Stomach smooth muscle (tissue), 2 donors: ENCODE results near the gene FTSJ3.

Experiments
- H3K27ac ChIP-seq: one replicate; pipeline ENCODE4 v1.7.0; 2013; ENCODE audit warnings: mild to moderate bottlenecking, low read length, inconsistent platforms
- H3K27me3 ChIP-seq, 2 donors: one replicate each; pipeline ENCODE4 v1.7.0; 2013; ENCODE audit warnings: low read length in 2 of 2; ENCODE audit not compliant: insufficient read depth in 2 of 2, control insufficient read depth in 1 of 2
- H3K36me3 ChIP-seq, 2 donors: one replicate each; pipeline ENCODE4 v1.7.0; 2013; ENCODE audit warnings: low read length in 2 of 2; ENCODE audit not compliant: control insufficient read depth in 2 of 2, insufficient read depth in 2 of 2
- H3K4me1 ChIP-seq: one replicate; pipeline ENCODE4 v1.7.0; 2013; ENCODE audit warnings: low read length; ENCODE audit not compliant: control insufficient read depth, insufficient read depth
- H3K4me3 ChIP-seq, 2 donors: one replicate each; pipeline ENCODE4 v1.7.0; 2013; ENCODE audit warnings: low read length in 2 of 2
- H3K9ac ChIP-seq, 2 donors: one replicate each; pipeline ENCODE4 v1.7.0; 2013; ENCODE audit warnings: low read length in 2 of 2, mild to moderate bottlenecking in 1 of 2
- H3K9me3 ChIP-seq, 2 donors: one replicate each; pipeline ENCODE4 v1.7.0; 2013; ENCODE audit warnings: low read length in 2 of 2; ENCODE audit not compliant: control insufficient read depth in 2 of 2
- donor health status: healthy.
- donor health status: Pancreatic carcinoma.

FTSJ3 gene

DNA sequence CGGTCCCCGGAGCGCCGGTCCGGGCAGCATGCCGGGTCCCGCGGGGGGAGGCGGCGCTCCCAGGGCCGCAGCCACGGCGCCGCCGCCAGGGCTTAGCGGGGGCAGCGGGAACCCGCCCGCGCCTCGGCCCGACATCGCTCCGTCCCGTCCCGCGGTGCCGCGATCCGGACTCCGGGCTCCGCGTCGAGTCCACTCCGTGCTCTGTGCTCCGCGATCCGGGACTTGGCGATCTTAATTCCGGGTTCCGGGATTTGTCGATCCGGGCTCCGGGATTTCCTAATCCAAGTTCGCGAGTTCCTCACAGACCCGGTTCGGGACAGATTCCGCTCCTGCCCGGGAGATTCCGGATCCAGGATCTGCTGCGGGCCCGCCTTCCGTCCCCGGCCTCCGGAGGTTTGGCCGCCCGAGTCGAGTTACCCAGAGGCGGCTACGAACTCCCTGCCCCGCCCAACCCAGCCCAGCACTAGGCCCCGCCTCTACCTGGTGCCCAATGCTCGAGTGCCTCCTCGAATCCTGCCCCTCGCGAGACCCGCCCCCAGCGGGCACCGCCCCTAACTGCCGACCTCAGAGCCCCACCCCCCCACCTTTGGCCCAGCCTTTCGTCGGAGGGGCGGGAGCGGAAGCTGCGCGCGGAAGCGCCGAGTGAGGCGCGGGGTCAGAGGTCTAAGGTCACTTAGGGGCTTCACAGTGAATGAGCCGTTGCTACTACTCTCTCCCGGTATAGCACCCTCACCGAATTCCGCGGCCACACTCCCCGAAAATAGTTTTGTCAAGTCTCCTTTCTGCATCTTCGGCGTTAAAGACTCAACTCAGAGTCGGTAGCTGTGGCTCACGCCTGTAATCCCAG is 15.3 kb upstream of the FTSJ3 start, which contains the start of gene SMARCD2:
Gene SMARCD2, minus strand, starts transcription at position 146 of the 847 bp plus-strand sequence. Its CDS starts 11 bp downstream, at position 135.
- Histone ChIP-seq H3K4me1 (peaks cover 46% of the 10 kb centered on the region), H3K9me3 (no peaks in the 10 kb centered on the region), H3K36me3 (no peaks in the 10 kb centered on the region), H3K27ac (peak within 1 kb of the TSS; percentile 90), H3K9ac (peak within 1 kb of the TSS; percentile 90 to 91), H3K27me3 (no peaks in the 10 kb centered on the region), H3K4me3 (peak within 1 kb of the TSS; percentile 88 to 94)

DNA sequence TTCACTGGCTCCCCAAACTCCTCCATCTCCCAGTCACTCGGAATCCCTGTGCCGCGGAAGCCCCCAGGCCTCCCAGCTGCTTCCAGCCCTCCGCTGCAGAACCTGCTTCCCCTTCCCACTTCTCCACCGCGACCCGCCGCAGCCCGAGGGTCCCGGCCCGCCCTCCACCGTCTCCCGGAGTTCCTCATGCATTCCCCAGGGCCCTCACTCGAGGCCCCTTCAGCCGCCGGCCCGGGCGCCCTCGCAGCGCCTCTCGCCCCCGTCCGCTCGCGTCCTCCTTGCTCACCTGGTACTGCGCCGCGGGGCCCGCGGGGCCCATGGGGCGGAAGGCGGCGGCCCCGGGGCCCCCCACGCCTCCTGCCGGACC is 14.7 kb upstream of the FTSJ3 start:
- peak overlapping the region; percentile 88 to 94 for H3K4me3 ChIP-seq
- no peaks in the 10 kb centered on the region for H3K9me3 ChIP-seq
- peaks cover 0 to 2% of the 10 kb centered on the region in 2 donors for H3K36me3 ChIP-seq
- peak overlapping the region; percentile 90 to 91 for H3K9ac ChIP-seq
- H3K27me3 ChIP-seq = no peaks in the 10 kb centered on the region
- peak overlapping the region; percentile 90 for H3K27ac ChIP-seq
- peaks cover 52% of the 10 kb centered on the region for H3K4me1 ChIP-seq

DNA sequence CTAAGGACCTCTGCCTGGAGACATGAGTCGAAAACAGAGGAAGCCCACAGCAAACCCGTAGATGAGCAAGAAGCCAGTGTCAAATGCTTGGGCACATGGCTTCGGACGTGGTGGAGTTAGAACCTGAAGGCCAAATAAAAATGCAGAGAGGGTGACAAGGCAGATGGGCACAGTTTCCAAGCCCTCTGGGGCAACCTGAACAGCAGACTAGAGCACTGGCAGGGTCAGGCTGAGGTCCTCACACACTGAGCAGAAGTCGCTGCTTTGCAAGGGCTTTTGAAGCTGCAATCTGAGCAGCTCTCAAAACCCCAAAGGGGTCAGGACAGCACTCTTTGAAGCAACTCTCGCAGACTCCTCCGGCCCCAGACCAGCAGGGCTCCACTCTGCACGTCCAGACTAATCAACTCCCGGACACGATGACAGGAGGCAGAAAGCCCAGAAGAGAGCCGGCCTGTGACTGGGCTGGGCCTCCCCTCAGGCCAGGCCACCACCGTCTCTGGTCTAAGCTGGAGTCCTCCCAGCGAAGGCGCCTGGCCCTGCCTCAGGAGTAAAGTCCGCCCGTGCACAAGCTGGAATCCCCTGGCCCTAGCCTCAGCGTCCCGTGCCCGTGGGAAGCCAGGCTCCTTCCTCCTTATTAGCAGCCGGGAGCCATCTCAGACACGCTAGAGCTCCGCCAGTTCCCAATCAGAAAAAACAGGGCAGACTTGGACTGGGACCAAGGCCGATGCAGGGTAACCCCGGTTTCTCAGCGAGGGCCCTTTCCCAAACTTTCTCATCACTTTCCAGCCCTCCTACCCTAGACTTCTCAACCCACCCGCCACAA is 14.1 kb upstream of the FTSJ3 start:
- Histone ChIP-seq H3K36me3 (peaks cover 5 to 7% of the 10 kb centered on the region in 2 donors), H3K4me1 (peaks cover 57% of the 10 kb centered on the region), H3K9ac (peak overlapping the region; percentile 90 to 91)

DNA sequence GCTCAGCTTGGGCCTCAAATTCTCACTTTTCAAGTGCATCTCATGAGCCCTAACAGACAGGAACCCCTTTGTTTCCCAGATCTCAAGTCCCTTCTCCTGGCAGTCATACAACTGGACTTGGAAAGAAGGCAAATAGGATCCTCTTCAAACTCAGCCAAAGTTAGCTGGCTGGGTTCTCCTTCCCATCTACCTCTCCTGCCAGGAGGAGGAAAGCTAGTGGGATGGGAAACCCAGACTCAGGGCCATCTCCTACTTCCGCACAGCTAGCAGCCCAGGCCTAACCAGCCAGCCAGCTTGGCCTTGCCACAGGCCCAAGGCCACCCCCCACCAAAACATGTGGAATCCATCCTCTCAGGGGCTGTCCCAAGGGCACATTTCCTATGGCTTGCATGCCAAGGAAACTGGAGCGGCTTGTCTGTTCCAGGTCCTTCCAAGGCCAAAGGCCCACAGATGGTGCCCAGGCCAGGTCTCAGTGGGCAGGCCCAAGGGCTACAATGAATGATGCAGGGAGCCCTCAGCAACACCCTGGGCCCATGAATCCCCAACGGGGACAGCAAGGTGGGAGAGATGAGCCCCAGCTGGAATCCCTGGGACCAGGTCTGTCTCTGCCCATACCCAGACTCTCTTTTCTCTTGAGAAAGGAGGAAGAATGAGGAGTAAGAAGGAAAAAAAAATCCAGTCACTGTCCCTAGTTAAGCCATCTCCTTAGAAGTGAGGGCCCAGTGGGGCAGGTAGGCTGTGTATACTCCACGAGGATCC is 13.3 kb upstream of the FTSJ3 start:
- peak overlapping the region; percentile 88 to 94 for H3K4me3 ChIP-seq
- peaks cover 57% of the 10 kb centered on the region for H3K4me1 ChIP-seq
- peak overlapping the region; percentile 90 for H3K27ac ChIP-seq
- peaks cover 6 to 15% of the 10 kb centered on the region in 2 donors for H3K36me3 ChIP-seq
- H3K27me3 ChIP-seq = no peaks in the 10 kb centered on the region
- H3K9me3 ChIP-seq = no peaks in the 10 kb centered on the region
- peak overlapping the region; percentile 90 to 91 for H3K9ac ChIP-seq

More for the DNA sequence above, 14.1 kb upstream of the FTSJ3 start:
- Histone ChIP-seq H3K4me3 (peak overlapping the region; percentile 88 to 94), H3K9me3 (no peaks in the 10 kb centered on the region), H3K27me3 (no peaks in the 10 kb centered on the region), H3K27ac (peak overlapping the region; percentile 90)

DNA sequence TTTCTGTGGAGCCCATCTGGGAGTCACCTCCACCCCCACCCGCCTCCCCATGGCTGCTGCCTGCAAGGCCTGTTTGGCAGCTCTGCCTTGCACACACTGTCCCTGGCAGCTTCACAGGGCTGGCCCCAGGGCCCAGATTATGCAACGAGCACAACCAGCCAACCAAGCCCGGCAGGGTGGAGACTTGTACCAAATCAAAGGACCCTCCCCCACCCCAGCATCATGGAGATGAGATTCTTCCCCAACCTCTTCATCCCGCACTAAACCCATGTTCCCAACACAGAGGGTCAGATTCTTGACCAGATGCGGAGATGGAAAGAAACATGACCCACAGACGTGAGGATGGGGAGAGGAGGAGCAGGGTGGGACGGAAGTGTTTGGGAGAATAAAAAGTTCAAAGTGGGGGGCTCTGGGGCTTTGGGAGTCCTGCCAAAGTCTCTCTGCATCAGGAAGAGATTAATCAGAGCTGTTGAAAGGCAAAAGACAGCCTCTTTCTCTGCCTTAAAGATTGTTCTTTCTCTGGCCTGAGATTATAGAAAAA is 11.2 kb upstream of the FTSJ3 start:
- Histone ChIP-seq H3K27ac (peak overlapping the region; percentile 95), H3K9me3 (no peaks in the 10 kb centered on the region), H3K36me3 (peaks cover 18 to 33% of the 10 kb centered on the region in 2 donors), H3K4me3 (peak overlapping the region; percentile 4 to 67), H3K4me1 (peaks cover 60% of the 10 kb centered on the region), H3K27me3 (no peaks in the 10 kb centered on the region), H3K9ac (peak overlapping the region; percentile 70 to 83)

DNA sequence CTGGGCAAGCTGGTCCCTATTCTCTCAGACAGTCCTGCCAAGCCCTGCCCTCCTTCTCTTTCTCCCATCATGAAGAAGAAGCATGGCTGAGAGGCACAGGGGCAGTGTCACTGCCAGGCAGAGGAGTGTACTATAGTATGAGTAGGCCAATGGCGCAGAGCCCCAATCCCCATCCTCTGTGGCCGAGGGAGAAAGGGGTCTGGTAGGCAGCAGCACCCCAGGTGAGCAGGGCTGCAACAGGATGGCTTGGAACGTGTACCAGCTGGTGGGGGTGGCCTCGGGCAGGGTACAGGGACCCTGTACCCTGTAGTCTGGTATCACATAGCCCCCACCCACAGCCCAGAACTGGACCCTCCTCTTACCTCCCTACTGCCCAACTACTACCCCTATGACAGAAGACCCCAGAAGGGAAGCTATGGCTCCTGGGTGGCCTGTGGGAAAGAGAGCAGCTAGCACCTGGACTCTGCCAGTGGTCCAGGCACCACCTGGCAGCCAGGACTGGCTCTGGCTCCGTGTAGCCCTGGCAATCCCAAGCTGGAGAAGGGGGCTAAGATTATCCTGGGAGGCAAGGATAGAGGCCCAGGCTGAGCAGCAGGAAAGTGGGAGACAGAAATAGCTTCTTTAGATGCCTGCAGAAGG is 10.6 kb upstream of the FTSJ3 start:
- Histone ChIP-seq H3K27me3 (no peaks in the 10 kb centered on the region), H3K36me3 (peaks cover 23 to 39% of the 10 kb centered on the region in 2 donors), H3K4me3 (peak overlapping the region; percentile 4 to 67), H3K9me3 (no peaks in the 10 kb centered on the region), H3K4me1 (peaks cover 57% of the 10 kb centered on the region), H3K9ac (peak overlapping the region; percentile 70 to 83), H3K27ac (peak overlapping the region; percentile 95)

DNA sequence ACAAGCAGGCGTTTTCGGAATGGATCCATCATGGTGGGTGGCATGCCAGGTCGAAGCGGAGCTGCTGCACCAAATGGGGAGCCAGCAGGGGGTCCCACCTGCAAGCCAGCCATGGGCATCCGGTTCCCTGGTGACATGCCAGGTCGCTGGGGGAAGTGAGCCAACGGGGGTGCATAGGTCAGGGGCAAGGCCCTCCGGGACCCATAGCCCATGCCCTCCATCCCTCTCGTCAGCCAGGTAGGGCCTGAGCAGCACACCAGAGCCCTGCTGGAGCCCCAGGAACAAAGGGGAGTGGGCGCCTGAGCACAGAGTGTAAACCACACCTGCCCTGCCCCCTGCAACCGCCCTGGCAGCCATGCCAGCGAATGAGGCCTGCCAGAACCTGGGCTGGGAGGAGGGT is 10.0 kb upstream of the FTSJ3 start:
- peak overlapping the region; percentile 70 to 83 for H3K9ac ChIP-seq
- peak overlapping the region in 1 of 2 donors; percentile 67 for H3K4me3 ChIP-seq
- no peaks in the 10 kb centered on the region for H3K27me3 ChIP-seq
- H3K4me1 ChIP-seq = peaks cover 57% of the 10 kb centered on the region
- H3K27ac ChIP-seq = peak overlapping the region; percentile 95
- no peaks in the 10 kb centered on the region for H3K9me3 ChIP-seq
- peaks cover 29 to 45% of the 10 kb centered on the region in 2 donors for H3K36me3 ChIP-seq

DNA sequence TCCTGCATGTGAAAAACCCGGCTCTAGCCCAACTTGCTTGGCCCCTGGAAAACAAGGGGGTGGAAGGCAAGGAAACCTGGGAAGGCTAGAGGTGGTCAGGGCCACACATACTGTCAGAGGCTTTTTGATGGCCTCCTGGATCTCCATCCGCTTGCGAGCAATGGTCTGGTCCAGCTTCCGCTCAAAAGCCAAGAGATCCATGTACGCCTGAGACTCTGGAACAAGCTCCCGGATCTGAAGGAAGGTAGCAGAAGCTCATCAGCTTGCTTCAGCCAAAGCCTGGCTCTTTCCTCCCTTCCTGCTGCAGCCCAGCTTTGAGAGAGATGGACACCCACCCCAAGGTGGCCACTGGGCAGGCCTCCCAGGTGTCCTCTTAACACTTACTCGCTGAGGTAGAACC is 9.3 kb upstream of the FTSJ3 start:
- H3K4me3 ChIP-seq = no peak overlapping the region
- H3K27ac ChIP-seq = peak overlapping the region; percentile 95
- peaks cover 53% of the 10 kb centered on the region for H3K4me1 ChIP-seq
- H3K9ac ChIP-seq = no peak overlapping the region
- H3K36me3 ChIP-seq = peaks cover 36 to 52% of the 10 kb centered on the region in 2 donors
- H3K9me3 ChIP-seq = no peaks in the 10 kb centered on the region
- H3K27me3 ChIP-seq = no peaks in the 10 kb centered on the region

DNA sequence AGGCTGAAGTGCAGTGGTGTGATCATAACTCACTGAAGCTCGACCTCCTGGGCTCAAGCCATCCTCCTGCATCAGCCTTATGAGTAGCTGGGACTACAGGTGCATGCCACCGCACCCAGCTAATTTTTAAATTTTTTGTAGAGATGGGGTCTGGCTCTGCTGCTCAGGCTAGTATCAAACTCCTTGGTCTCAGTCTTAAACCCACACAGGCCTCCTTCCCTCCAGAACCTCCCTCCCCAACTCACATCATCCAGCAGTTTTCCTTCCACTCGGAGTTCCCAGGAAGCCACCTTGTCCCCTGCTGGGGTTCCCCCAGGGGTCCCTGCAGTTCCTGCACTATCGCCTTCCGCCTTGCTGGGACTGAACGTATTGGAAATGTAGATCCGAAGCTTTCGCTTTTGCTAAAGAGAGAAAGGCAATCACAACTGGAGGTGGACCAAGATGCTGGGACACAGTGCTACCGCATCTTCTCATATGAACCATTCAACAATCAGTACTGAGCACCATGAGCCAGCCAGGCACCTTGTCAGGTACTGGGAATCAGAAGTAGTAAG is 7.8 kb upstream of the FTSJ3 start:
- Histone ChIP-seq H3K4me3 (no peak overlapping the region), H3K4me1 (peaks cover 38% of the 10 kb centered on the region), H3K27me3 (no peaks in the 10 kb centered on the region), H3K9me3 (no peaks in the 10 kb centered on the region), H3K9ac (no peak overlapping the region), H3K27ac (no peak overlapping the region), H3K36me3 (peaks cover 50 to 67% of the 10 kb centered on the region in 2 donors)
